NCI-H1436 treated with DMSO at 0.1 percent for 48 hours (cell line): ENCODE results near the gene PCLO.
"Not testable (repeated sequence)": the region's sequence is repeated elsewhere in the genome, so short reads cannot be mapped to it uniquely, and the experiment has no call there.

Experiments
- DNase-seq: peaks from one replicate; lab custom pipeline; 2025; lab: John Stamatoyannopoulos, UW

The PCLO gene

DNA sequence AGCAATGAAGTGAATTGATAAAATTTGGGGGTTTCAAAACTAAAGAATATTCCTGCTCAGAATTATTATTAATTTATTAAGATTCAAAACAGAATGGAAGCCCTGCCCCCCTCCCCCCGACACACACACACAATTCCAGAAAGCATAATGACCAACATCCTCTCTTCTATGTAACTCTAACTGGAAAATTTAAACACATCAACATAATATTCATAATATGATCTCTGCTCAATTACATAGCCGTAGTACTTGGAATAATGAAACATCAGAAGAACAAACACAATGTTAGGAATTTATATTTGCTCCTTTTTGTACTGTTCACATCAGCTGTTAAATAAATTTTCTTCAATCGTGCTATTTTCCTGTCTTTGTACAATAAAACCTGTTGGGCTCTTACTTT is 20.8 kb downstream of the PCLO start:
- DNase-seq = no peak

DNA sequence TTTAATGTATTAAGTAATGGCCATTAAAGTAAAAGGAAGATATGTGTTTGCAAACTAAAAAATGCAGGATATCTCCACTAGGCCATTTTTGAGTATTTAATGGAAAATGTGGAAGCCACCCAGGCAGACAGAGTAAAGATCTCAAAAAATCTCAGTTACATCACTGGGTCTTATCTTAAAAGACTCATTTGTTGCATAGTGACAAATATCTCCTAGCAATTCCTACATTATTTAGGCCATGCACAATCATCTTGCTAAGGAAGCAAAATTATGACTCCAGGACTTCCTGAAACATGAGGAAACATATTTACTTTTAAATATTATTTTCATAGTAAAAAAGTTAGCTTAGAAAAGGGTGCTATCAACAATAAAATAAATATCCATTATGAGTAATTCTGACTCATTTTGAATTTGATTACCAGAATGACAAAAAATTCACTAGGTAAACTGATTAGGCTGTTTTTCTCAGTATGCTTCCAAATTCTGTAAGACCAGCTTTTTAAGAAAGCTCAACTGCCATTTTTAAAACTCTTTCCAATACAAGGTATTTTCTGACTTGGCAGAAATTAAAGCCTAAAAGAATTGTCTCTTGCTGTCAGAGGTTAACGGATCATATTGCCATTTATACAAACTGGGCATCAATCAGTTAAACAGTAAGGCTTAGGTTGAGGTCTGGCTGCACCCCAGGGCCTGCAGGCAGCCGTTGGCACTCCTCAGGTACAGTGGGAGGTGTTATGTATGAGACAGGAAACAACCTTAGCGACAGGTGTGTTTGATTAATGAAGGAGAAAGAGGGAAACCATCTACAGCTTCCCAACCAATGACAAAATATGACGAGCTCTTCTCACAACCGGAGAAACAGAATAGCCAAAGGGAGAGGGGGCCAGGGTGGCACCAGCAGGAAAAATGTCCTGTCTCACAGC is 31.8 kb downstream of the PCLO start:
- no peak for DNase-seq

- DNase-seq = no peak
Measured at GRCh38 chr7:83130191-83130590, 32.5 kb downstream of the PCLO start.

GRCh38 chr7:83119494-83119893 is 43.2 kb downstream of the PCLO start:
- no peak for DNase-seq

DNA sequence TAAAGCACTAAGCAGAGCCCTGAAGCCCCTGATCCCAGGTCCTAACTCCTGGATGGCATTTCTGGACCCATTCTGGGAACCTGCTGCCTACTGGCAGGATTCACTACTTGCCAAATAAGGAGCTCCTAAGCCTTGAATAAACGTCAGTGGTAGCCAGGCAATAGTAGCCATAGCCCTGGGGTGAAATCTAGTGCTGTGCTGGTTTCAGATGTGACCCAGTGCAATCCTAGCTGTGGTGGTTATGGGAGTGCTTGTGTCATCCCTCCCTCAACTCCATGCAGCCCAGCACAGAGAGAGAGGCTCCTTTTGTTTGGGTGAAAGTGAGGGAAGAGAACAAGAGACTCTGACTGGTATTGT is 43.7 kb downstream of the PCLO start:
- DNase-seq = no peak

GRCh38 chr7:83118347-83119025 is 44.2 kb downstream of the PCLO start:
- no peak for DNase-seq

GRCh38 chr7:83117466-83117865 is 45.2 kb downstream of the PCLO start:
- DNase-seq = peak; percentile 35

DNA sequence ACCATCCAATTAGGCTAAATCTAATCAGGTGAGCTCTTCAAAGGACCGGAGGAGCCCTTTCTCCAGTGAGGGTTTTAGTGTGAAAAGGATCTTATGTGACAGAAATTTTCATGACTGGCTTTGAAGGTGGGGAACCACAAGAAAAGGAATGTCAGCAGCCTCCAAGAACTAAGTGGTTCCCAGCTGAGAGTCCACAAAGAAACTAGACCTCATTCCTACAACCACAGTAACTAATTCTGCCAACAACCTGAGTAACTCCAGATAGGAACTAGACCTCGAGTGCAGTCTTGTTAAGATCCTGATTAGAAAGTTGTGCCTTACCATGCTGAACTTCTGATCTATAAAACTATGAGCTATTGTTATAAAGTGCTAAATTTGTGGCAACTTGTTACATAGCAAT is 51.3 kb downstream of the PCLO start:
- no peak for DNase-seq

GRCh38 chr7:83109352-83109751 is 53.3 kb downstream of the PCLO start:
- DNase-seq = no peak

DNA sequence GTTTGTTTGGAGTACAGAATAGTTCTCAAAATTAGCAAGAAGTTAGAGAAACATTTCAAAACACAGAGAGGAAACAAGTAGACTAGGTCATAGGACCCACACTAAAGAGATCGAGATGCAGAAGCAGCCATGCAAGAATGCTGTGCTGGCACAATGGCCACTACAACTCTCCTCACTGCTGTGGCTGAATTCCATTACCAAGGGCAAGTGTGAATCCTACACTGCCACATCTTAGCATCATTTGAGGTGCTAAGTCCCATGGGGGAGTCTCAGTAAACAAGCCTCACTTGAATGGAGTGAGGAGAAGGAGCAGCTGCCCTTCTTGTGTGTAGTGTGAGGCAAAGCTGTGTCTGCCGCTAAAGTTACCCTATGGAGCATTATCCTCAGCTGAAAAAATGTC is 56.7 kb downstream of the PCLO start:
- no peak for DNase-seq

GRCh38 chr7:83105063-83105462 is 57.6 kb downstream of the PCLO start:
- no peak for DNase-seq

DNA sequence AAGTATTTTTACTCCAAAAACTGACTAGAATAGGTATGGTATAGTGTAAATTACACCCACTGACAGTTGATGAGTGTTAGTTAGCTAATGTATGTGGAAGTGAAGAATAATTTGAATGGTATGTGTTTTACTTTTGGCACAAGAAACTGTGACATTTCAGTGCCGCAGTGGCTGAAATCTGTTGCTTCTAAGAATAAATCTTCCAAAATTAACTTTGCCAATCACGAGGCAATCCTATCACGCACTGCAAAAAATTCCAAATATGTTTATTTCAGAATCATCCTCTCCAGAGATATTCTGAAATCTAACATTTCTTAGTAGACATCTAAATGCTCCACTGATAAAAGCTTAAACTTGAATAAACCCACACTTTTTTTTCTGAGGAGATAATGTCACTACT is 61.2 kb downstream of the PCLO start:
- no peak for DNase-seq

DNA sequence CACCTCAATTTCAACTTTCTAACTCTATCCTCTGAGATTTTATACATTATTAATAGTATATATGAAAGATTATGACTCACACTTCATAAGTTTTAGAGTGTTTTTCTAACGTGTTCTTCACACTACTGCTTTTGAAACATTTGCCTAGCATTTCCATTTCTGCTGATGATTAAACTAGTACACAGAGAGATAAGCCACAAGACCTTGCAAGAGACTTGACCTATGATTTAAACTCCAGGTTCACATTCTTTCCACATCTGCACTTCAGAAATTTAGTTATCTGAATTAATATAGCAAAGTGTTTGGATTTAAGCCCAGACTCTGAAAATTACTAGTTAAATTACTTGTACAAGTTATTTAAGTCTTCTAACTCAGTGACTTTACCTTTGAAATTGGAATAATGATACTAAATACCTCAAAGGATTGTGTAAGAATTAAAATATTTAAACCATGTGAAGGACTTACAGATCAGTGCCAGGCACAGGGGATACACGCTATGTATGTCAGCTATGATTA is 66.6 kb downstream of the PCLO start:
- DNase-seq = no peak

GRCh38 chr7:83085299-83085698 is 77.4 kb downstream of the PCLO start:
- DNase-seq = no peak

GRCh38 chr7:83079879-83080278 is 82.8 kb downstream of the PCLO start:
- DNase-seq = not testable (repeated sequence)

- no peak for DNase-seq
Measured at GRCh38 chr7:83077328-83077727, 85.4 kb downstream of the PCLO start.

DNA sequence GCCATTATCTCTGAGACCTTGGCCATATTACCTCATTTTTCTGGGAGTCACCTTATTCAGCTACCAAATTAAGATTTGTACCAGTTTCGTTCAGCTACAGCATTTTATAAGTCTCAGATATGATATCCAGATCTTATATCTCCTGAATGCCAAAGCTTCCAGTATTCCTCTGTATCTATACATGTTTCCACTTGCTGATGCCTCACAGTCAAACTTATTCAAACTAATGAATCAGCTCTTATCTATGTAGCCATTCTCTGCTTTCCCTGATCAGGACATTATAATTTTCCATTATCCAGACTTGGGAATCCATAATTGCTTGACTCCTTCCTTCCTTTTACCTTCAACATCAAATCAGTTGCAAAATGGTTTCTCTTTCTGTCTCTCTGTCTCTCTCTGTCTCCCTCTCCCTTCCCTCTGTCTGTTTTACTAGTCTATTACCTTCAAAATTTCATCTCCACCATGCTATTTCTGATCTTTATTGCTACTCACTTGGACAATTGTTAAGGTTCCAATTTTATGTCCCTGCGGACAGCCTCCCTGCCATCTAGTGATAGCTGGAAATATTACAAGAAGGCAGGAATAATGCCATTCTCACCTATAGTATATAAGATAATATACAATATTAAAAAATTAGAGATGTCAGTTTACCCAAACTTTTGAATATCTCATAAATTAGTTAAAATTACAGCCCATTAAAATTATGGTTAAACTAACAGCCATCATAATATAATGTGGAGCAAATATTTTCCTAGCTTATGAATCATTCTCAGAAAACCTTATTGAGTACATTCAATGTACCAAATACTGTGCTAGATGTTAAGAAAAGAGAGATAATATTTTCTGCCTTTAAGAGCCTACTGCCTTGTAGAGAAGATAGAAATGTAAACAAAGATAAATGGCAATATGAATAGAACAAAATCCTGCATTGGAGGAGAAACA is 89.8 kb downstream of the PCLO start:
- no peak for DNase-seq

DNA sequence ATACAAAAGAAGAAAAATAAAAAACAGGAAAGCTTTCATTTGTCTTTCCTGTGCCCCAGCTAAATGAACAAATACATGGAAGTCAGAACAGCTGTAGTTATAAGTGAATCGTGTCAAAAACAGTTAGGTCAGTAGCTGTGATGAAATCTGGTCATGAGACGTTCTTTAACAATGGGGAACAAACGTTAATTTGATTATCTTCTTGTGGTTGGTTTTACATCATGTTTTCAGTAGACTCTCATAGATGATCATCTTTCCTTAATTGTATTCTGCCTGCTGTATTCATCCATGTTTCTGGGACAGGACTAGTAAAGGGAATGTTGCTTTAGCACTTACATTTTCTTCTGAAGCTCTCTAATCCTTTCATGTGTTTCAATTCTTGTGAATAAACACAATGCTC is 97.0 kb downstream of the PCLO start:
- no peak for DNase-seq

- DNase-seq = no peak
Measured at GRCh38 chr7:83060218-83060617, 102.5 kb downstream of the PCLO start.

DNA sequence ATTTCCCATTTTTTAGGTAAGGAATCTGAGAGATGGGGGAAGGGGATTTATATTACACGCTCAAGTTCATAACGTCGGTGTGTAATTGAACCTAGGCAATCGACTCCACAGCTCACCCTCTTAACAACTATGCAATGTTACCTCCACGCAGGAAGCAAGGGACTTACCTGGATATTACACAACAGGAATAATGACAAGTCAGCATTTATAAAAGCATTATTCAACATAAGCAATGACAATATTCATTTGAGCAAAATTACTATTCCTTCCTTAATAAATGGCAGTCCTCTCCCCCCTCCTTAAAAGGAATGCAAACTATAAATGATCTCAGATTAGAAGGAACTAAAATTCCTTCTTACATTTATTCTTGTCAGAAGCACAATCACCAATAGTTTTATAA is 104.0 kb downstream of the PCLO start:
- no peak for DNase-seq

- no peak for DNase-seq
Measured at GRCh38 chr7:83055197-83055596, 107.5 kb downstream of the PCLO start.

- no peak for DNase-seq
Measured at GRCh38 chr7:83054472-83054871, 108.2 kb downstream of the PCLO start.
